ENCODE results near the gene MSH5.
"Not testable (repeated sequence)": the region's sequence is repeated elsewhere in the genome, so short reads cannot be mapped to it uniquely, and the experiment has no call there.

The MSH5 gene

GRCh38 chr6:31739639-31740396, at the start of gene MSH5:
Gene MSH5 (plus strand): TSS chr6:31740005. CDS start chr6:31740467, 462 bp downstream.
- peak; percentile 91 for DNase-seq (ENCODE audit: low read depth)

GRCh38 chr6:31690231-31691077, 49.4 kb upstream of the MSH5 start:
- no peak for DNase-seq (ENCODE audit: low read depth)

GRCh38 chr6:31691078-31691463, 48.7 kb upstream of the MSH5 start:
- DNase-seq (ENCODE audit: low read depth) = no peak

- DNase-seq (ENCODE audit: low read depth) = no peak
Measured at GRCh38 chr6:31691564-31692108, 48.2 kb upstream of the MSH5 start.

GRCh38 chr6:31692353-31692752, 47.5 kb upstream of the MSH5 start:
- DNase-seq (ENCODE audit: low read depth) = no peak

DNA sequence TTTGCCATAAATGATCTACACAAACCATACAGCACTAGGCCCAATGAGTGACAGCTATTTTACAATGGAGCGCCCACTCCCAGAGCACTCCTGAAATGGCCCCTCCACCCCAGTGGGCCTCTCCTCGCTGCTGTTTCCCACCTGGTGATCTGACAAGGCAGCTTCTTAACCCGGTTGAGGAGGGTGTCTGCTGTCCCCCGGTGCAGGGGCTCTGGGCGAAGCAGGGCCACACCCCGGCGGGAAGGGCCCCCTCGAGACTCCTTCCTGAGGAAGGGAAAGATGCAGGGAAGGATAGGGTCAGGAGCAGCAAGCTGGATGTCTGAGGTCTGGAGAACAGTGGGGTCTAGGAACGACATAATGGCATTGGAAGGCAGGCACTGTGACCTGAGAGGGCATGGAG, 46.9 kb upstream of the MSH5 start:
- DNase-seq (ENCODE audit: low read depth) = no peak

GRCh38 chr6:31693535-31693934, 46.3 kb upstream of the MSH5 start:
- no peak for DNase-seq (ENCODE audit: low read depth)

DNA sequence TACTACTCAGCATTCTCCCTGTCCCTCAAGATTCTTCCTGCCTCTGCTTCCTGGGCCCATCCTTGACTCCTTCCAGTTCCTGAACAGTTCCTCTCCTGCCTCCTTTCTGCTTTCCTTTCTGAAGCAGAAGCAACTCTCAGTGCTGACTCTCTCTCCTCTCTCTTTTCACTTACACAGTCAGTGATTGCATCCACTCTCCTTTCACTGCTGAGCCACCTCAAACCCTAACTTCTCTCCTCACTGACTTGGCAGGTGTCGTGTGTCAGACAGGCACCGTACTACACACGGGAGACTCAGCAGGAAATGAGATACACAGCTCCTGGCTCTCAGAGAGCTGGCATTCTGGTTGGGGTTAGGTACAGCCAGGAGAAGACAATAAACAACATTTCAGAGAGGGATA, 42.2 kb upstream of the MSH5 start:
- no peak for DNase-seq (ENCODE audit: low read depth)

DNA sequence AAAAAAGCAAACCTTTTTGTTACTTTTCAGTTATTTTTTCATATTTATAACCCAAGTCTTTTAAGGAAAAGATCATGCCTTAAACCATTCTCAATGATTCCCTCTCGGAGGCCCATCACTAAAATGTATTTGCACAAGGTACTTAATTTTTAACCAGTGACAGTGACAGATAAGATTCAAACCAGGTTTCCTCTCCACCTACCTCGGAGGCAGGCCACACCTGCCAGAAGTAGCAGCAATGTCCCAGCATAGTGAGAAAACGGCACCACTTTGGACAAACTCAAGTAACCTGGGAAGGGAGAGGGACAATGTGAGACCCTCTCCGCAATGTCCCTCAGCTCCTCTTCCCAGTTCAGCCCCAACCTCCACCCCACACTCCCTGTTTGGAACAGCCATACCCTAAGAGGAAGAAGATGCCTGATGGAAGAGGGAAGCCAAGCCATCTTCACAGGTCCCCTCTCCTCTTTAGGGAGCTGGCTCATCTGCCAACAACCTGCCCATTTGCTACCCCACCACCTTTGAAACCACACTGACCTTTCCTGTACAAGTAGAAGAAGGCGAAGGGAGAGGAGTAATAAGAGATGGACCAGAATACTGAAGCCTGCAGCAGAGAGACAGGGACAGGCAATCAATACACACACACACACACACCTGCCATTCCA, 38.9 kb upstream of the MSH5 start:
- DNase-seq (ENCODE audit: low read depth) = no peak

GRCh38 chr6:31701666-31702404, 38.0 kb upstream of the MSH5 start:
- DNase-seq (ENCODE audit: low read depth) = no peak

DNA sequence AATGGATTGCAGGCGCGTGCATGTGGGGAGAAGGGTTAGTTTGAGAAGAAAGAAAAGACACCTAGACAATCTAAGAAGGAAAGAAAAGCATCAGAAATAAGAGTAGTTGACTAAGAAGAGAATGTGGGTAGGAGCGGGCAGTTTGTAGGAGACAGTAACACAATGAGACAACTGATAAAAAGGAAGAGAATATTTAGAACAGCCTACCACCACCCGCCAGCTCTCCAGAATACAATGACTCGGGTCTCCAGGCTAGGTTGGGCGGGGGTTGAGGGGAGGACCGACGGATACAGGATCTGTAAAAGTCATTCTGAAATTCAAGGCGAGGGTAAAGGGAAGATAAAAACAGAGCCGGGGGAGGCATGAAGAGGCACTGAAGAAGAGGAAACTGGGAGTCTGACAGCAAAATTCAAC, 37.4 kb upstream of the MSH5 start:
- no peak for DNase-seq (ENCODE audit: low read depth)

DNA sequence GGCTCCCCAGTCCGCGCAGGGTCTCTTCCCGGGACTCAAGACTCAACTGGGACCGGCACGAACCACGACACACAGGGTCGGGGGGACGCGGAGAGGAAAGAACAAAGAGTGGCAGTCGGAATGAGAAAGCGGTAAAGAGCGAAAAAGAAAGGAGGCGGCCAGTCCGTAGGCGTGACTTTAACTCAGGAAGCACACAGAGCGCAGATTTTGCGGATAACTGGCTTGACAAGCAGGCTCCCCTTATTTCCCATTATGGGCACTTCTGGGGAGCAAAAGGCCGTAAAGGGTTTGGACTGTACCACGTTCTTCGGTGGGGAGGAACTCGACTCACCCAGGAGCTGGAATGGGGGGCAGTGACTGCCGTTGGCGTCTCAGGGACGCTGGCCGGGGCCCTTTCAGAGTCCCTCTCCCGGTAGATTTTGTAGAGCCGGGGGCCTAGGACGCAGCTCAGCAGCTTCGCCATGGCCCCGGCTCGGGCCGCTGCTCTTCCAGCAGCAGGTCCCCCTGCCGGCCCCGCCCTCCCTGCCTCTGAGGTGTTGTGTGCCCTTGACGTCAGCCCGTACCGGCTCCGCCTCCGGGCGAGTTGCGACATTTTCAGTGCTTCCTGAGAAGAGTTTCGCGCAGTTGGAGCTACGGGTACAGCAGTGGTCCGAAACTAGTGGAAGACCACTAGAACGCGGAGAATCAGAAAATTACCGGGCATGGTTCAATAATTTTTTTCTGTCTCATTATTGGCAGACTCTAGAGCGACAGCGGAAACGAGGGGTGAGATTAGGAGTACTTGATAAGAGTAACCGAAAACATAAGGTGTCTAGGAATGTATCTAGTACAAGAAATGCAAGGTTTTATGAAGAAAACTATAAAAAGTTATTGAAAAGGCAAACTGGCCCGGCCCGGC, 36.7 kb upstream of the MSH5 start, which contains the start of gene ABHD16A:
TSS of gene ABHD16A (minus strand) at position 506 of the 898 bp plus-strand sequence. CDS start at position 463, 43 bp downstream.
- peak; percentile 94 for DNase-seq (ENCODE audit: low read depth)

DNA sequence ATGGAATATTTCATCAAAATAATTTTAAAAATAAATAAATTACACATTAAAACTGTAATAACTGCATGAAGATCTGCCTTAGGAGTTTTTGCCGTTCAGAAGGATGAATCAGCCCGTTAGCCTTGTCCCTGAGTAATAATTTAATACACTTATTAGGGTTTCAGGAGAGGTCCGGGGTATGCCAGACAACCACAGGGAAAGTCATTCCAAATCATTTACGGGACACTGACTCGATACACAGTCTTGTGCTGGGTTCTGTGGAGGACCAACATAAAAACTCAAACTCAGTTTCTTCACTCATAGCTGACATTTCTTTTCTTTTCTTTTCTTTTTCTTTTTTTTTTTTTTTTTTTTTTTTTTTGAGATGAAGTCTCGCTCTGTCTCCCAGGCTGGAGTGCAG, 33.9 kb upstream of the MSH5 start:
- no peak for DNase-seq (ENCODE audit: low read depth)

DNA sequence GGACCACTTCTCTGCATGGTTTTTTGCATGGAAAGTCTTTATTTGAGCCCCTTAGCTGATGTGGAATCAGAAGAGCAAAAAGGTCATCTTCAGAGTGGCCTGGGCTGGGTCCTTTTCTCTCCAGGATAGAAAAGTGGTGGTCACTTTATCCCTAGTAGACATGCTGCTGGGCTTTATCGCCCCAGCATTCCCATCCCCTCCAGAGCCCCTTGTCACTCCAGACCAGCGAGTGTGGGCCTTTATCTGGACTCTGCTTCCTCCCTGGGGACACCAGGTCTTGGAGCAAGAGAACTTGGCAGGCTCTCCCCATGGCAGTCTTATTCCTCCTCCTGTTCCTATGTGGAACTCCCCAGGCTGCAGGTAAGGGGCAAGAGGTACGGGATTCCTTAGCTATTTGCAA, 33.2 kb upstream of the MSH5 start, which contains the start of gene LY6G6F:
TSS of gene LY6G6F (plus strand) at position 268 of the 400 bp plus-strand sequence. CDS start at position 309, 41 bp downstream.
- DNase-seq (ENCODE audit: low read depth) = no peak

DNA sequence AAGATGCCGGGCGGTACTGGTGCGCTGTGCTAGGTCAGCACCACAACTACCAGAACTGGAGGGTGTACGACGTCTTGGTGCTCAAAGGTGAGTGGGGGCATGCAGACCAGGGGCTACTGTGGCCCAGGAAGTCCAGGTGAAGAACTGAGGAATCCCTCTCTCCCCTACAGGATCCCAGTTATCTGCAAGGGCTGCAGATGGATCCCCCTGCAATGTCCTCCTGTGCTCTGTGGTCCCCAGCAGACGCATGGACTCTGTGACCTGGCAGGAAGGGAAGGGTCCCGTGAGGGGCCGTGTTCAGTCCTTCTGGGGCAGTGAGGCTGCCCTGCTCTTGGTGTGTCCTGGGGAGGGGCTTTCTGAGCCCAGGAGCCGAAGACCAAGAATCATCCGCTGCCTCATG, 32.1 kb upstream of the MSH5 start:
- no peak for DNase-seq (ENCODE audit: low read depth)

- no peak for DNase-seq (ENCODE audit: low read depth)
Measured at GRCh38 chr6:31708224-31708623, 31.6 kb upstream of the MSH5 start.

DNA sequence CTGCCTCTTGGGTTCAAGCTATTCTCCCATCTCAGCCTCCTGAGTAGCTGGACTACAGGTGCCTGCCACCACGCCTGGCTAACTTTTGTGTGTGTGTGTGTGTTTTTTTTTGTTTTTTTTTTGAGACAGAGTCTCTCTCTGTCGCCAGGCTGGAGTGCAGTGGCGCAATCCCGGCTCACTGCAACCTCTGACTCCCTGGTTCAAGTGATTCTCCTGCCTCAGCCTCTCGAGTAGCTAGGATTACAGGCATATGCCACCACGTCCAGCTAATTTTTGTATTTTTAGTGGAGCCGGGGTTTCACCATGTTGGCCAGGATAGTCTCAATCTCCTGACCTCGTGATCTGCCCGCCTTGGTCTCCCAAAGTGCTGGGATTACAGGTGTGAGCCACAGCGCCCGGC, 30.6 kb upstream of the MSH5 start:
- not testable (repeated sequence) for DNase-seq (ENCODE audit: low read depth)

GRCh38 chr6:31710523-31711219, 29.1 kb upstream of the MSH5 start:
- DNase-seq (ENCODE audit: low read depth) = no peak

DNA sequence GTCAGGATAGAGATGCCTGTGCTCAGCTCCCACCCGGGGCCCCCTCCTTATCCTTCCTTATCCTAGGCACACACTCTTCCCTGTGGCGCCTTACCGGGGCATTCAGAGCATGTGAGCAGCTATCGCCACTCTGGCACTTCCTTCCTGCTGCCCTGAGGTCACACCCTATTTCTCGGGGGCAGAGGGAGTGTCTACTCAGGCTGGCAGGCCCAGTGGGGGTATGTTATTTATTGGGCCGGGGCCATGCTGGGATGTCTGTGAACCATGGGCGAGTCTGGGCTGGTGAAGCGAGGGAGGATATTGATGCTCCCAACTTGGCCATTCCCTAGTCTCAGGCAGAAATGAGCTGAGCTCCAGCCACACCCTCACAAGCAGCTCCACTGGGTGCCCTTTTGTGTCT, 28.6 kb upstream of the MSH5 start:
- no peak for DNase-seq (ENCODE audit: low read depth)

DNA sequence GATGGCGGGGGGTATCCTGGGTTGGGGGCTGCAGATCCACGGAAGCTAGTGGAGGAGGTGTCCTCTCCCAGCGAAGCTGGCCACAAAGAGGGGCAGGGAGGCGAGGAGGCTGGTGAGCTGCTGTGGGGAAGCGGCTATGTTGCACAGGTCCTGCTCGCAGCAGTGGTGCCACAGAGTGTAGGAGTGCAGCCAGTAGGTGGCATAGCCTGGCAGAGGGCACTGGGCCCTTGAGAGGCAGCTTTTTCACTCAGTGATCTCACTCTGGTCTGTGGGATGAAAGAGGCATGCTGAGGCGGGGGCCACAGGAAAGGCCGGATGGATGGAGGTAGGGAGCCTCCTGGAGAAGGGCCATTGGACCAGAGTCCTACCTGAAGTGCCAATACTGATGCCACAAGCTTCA, 27.5 kb upstream of the MSH5 start:
- DNase-seq (ENCODE audit: low read depth) = no peak

Measured in stimulated activated CD8-positive, alpha-beta memory T cell treated with anti-CD3 and anti-CD28 coated beads, Interleukin-12 subunit alpha, Interleukin-12 subunit beta, amount 100 ng/mL, for 4 hours (primary cell).